GM12872 (cell line): ENCODE measurements around the gene MYRIP.

Source experiments
- TF ChIP-seq, protein P1 (sequence below): IDR thresholded peaks from 3 replicates; pipeline ENCODE4 v1.5.1; 2011; ENCODE audit warnings: low read depth, mild to moderate bottlenecking, low read length, moderate library complexity; ENCODE audit not compliant: insufficient read depth

MYRIP gene

GRCh38 chr3:39780352-39780751 lies 29.1 kb upstream of the MYRIP start:
- TF ChIP-seq, protein P1, sequence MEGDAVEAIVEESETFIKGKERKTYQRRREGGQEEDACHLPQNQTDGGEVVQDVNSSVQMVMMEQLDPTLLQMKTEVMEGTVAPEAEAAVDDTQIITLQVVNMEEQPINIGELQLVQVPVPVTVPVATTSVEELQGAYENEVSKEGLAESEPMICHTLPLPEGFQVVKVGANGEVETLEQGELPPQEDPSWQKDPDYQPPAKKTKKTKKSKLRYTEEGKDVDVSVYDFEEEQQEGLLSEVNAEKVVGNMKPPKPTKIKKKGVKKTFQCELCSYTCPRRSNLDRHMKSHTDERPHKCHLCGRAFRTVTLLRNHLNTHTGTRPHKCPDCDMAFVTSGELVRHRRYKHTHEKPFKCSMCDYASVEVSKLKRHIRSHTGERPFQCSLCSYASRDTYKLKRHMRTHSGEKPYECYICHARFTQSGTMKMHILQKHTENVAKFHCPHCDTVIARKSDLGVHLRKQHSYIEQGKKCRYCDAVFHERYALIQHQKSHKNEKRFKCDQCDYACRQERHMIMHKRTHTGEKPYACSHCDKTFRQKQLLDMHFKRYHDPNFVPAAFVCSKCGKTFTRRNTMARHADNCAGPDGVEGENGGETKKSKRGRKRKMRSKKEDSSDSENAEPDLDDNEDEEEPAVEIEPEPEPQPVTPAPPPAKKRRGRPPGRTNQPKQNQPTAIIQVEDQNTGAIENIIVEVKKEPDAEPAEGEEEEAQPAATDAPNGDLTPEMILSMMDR = no peak

DNA sequence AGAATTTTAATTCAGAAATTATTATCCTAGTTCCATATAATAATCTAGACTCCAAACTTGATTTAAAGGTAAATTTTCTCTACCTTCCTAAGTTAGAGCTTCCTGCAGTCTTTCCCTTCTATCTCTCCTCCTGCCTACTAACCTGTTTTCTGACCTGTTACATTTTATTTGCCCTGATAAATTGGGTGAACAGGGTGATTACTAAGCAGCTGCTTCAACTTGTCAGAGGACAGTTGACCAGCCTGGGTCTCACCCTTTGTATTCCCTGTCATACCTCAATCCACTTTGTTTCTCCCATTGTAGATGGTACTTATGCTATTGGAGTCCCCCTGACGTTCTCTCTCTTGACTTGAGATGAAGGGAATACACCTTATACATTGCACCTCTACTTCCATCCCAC lies 28.4 kb upstream of the MYRIP start:
- TF ChIP-seq, protein P1 = no peak

DNA sequence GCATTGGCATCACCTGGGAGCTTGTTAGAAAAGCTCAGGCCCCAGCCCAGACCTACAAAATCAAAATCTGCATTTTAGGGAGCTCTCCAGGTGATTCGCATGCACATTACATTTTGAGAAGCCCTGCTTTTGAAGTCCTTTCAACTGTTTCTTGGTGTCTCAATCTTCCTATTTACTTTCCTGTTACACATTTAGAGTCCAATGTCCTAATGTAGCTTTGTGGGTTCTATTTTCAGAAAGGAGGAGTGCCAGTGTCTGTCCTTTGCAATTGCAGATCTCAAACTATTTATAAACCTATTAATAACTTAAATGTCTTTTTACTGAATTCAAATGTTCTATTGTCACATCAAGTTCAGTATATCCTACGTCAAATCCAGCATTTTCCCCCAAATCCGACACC lies 27.8 kb upstream of the MYRIP start:
- TF ChIP-seq, protein P1 = no peak

DNA sequence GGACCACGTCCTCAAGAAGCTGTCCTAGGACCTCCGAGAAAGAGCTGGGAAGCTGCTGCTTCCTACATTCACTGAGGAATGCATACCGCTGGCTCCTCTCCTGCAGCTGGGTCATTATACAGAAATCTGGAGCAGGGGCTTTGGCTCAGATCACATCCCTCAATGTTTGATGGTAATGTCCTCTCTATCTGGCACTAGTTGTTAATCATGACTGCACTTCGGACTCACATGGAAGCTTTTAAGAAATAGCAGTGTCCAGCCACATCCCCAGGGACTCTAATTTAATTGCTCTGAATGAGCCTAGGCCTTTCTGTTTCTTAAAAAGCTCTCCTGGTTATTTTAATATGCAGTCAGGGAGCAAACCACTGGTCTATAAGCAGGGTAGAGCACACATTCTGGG lies 25.7 kb upstream of the MYRIP start:
- TF ChIP-seq, protein P1 = no peak

DNA sequence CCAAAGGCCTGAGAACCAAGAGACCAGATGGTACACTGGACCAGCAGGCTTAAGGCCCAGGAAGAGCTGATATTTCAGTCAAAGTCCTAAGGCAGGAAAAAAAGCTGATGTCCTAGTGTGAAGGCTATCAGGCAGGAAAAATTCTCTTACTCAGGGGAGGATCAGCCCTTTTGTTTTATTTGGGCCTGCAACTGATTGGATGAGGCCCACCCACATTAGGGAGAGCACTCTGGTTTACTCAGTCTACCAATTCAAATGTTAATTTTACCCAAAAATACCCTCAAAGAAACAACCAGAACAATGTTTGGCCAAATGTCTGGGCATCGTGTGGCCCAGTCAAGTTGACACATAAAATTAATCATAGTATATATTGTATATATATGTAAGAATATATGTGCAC lies 24.5 kb upstream of the MYRIP start:
- TF ChIP-seq, protein P1 = no peak

DNA sequence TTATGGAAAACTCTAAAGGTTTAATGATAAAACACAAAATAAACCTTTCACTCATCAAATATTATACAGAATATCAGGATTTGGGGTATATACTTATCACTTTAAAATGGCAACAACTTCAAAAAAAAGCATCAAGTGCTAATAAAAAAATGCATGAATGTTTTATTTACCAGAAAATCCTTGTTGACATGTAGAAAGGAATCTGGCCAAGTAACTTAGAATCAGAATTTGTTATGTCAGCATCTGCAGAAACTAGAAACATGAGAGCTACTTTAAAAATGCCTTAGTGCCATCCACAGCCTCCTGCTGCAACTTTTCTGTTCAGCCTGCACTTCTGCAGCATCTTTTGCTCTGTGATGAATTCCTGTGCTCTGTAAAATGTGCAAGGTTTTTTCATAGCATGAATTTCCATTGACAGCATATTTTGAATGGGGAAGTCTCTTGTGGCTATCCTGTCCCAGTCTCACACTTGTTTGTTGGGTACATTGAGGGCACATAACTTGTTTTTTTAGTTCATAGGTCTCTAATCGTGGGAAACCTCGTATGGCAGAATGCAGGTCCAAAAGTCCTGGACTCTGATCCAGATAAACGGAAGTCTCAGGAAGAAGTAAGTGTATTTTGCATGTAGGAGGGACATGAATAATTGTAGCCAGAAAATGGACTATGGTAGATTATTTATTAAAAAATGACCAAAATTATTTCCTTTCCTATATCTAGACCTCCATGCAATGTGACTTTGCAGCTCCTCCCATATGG lies 21.1 kb upstream of the MYRIP start:
- TF ChIP-seq, protein P1 = no peak

- TF ChIP-seq, protein P1 = no peak
Observed at GRCh38 chr3:39791603-39792002, 17.8 kb upstream of the MYRIP start.
